SK-N-SH (cell line): Measurements from ENCODE around the gene DTNBP1. TPM values are rescaled to one million over a fixed set of nuclear protein-coding genes. Genes with fewer than 3 reads are reported as not detected.

Source experiments
- CTCF ChIA-PET: fragments of 300-600, 350-600 bp; formaldehyde crosslinking; extraction: SDS; loops from one replicate; lab custom pipeline; 2021; lab: Yijun Ruan, JAX
- POLR2A ChIA-PET: fragments of 350-600 bp; sonication (Branson Sonifier 250); formaldehyde crosslinking; extraction: SDS; loops from one replicate; lab custom pipeline; 2020; ENCODE audit warnings: antibody characterized with exemption, inconsistent platforms; lab: Yijun Ruan, JAX
- DNase-seq: peaks from one replicate; pipeline ENCODE4 v3.0.0; 2012
- H2AFZ ChIP-seq: fragments of 200-600 bp; sonication (generic); 2 replicates; pipeline ENCODE4 v1.8.1; 2016; ENCODE audit warnings: antibody characterized with exemption, mild to moderate bottlenecking, low read depth
- H3F3A ChIP-seq: fragments of 200-600 bp; sonication (generic); replicated peaks from 2 replicates; pipeline ENCODE3; 2016; ENCODE audit warnings: antibody characterized with exemption, mild to moderate bottlenecking; ENCODE audit not compliant: insufficient read depth
- H3K27ac ChIP-seq, 2 experiments: fragments of 200-500 bp in 1 of 2; fragments of 200-600 bp in 1 of 2; sonication (Bioruptor generic) in 1 of 2; sonication (generic), shearing (Covaris generic) in 1 of 2; 2 replicates each; pipeline versions ENCODE4 v1.5.1 to v1.6.1; 2014 to 2016; ENCODE audit warnings: low read depth in 2 of 2, inconsistent platforms in 1 of 2, low read length in 1 of 2, mild to moderate bottlenecking in 1 of 2, mixed read lengths in 1 of 2
- H3K27me3 ChIP-seq: fragments of 200-600 bp; sonication (generic), shearing (Covaris generic); 2 replicates; pipeline ENCODE4 v1.6.1; 2016; ENCODE audit warnings: mixed run types; ENCODE audit not compliant: insufficient read depth
- H3K36me3 ChIP-seq, 2 experiments: fragments of 200-500 bp in 1 of 2; fragments of 200-600 bp in 1 of 2; sonication (Bioruptor generic) in 1 of 2; sonication (generic) in 1 of 2; replicated peaks in 1 of 2; 2 replicates each; pipeline versions ENCODE3 to v1.5.1; 2014 to 2016; ENCODE audit warnings: low read length in 1 of 2, mild to moderate bottlenecking in 1 of 2; ENCODE audit not compliant: insufficient read depth in 2 of 2, control insufficient read depth in 1 of 2
- H3K4me1 ChIP-seq, 2 experiments: fragments of 200-500 bp in 1 of 2; fragments of 200-600 bp in 1 of 2; sonication (Bioruptor generic) in 1 of 2; sonication (generic), shearing (Covaris generic) in 1 of 2; 2 replicates each; pipeline versions ENCODE4 v1.5.1 to v1.6.1; 2014 to 2016; ENCODE audit warnings: low read depth in 1 of 2, low read length in 1 of 2, mixed run types in 1 of 2; ENCODE audit not compliant: insufficient read depth in 2 of 2, control insufficient read depth in 1 of 2
- H3K4me2 ChIP-seq: fragments of 200-600 bp; sonication (generic), shearing (Covaris generic); 2 replicates; pipeline ENCODE4 v1.6.1; 2017; ENCODE audit warnings: mixed run types
- H3K4me3 ChIP-seq, 2 experiments: fragments of 200-500 bp in 1 of 2; fragments of 200-600 bp in 1 of 2; sonication (Bioruptor generic) in 1 of 2; sonication (generic), shearing (Covaris generic) in 1 of 2; 2 replicates each; pipeline versions ENCODE4 v1.5.1 to v1.8.1; 2014 to 2016; ENCODE audit warnings: low read depth in 2 of 2, inconsistent platforms in 1 of 2, low read length in 1 of 2, mild to moderate bottlenecking in 1 of 2, mixed read lengths in 1 of 2, moderate library complexity in 1 of 2
- H3K79me2 ChIP-seq: fragments of 200-600 bp; sonication (generic); 2 replicates; pipeline ENCODE4 v1.8.1; 2017; ENCODE audit warnings: mild to moderate bottlenecking; ENCODE audit not compliant: insufficient read depth
- H3K9ac ChIP-seq: fragments of 200-600 bp; sonication (generic); 2 replicates; pipeline ENCODE4 v1.6.1; 2017; ENCODE audit warnings: mixed run types
- H3K9me2 ChIP-seq: fragments of 200-600 bp; sonication (generic); 2 replicates; pipeline ENCODE4 v1.6.1; 2017; ENCODE audit warnings: mixed run types
- H3K9me3 ChIP-seq: fragments of 200-600 bp; sonication (generic); 2 replicates; pipeline ENCODE4 v1.6.1; 2017; ENCODE audit warnings: mixed run types, mild to moderate bottlenecking, moderate library complexity
- H4K20me1 ChIP-seq: fragments of 200-600 bp; sonication (generic); 2 replicates; pipeline ENCODE4 v1.6.1; 2017; ENCODE audit warnings: mild to moderate bottlenecking, mixed run types; ENCODE audit not compliant: insufficient read depth
- CHD2 ChIP-seq: fragments of 150-350 bp; IDR thresholded peaks from 2 replicates; pipeline ENCODE4 v1.6.1; 2018; ENCODE audit warnings: low read length; ENCODE audit not compliant: partially characterized antibody
- ELF1 ChIP-seq: IDR thresholded peaks from 2 replicates; pipeline ENCODE4 v1.4.0; 2012
- EP300 ChIP-seq, 2 experiments: IDR thresholded peaks; 2 replicates each; pipeline versions ENCODE4 v1.4.0 to v1.6.1; 2012; ENCODE audit warnings: borderline replicate concordance in 1 of 2, low read depth in 1 of 2, low read length in 1 of 2
- EZH2phosphoT487 ChIP-seq: fragments of 200-600 bp; sonication (generic); IDR thresholded peaks from 2 replicates; pipeline ENCODE4 v1.6.1; 2017; ENCODE audit warnings: low read depth, mixed run types, mild to moderate bottlenecking, antibody characterized with exemption, moderate library complexity, borderline replicate concordance
- FOSL2 ChIP-seq: IDR thresholded peaks from 2 replicates; pipeline ENCODE4 v1.4.0; 2012; ENCODE audit warnings: low read depth, mild to moderate bottlenecking, moderate library complexity, borderline replicate concordance
- GABPA ChIP-seq: IDR thresholded peaks from 2 replicates; pipeline ENCODE4 v1.4.0; 2012; ENCODE audit warnings: low read depth, mild to moderate bottlenecking
- JUND ChIP-seq: IDR thresholded peaks from 2 replicates; pipeline ENCODE4 v1.4.0; 2012
- NRF1 ChIP-seq: IDR thresholded peaks from 2 replicates; pipeline ENCODE4 v1.6.1; 2012; ENCODE audit warnings: low read depth, mild to moderate bottlenecking, low read length
- RAD21 ChIP-seq: IDR thresholded peaks from 2 replicates; pipeline ENCODE4 v1.6.1; 2012; ENCODE audit warnings: mild to moderate bottlenecking, low read length
- RFX5 ChIP-seq: IDR thresholded peaks from 2 replicates; pipeline ENCODE4 v1.6.1; 2012; ENCODE audit warnings: mild to moderate bottlenecking, improper control_type of control experiment, low read length
- SMC3 ChIP-seq: IDR thresholded peaks from 2 replicates; pipeline ENCODE4 v1.6.1; 2012; ENCODE audit warnings: low read depth, low read length, improper control_type of control experiment
- TAF1 ChIP-seq: IDR thresholded peaks from 2 replicates; pipeline ENCODE4 v1.6.1; 2012; ENCODE audit warnings: low read depth, mild to moderate bottlenecking, low read length, moderate library complexity, borderline replicate concordance
- TCF12 ChIP-seq: IDR thresholded peaks from 2 replicates; pipeline ENCODE4 v1.4.0; 2012
- YY1 ChIP-seq: IDR thresholded peaks from 2 replicates; pipeline ENCODE4 v1.4.0; 2012; ENCODE audit warnings: low read depth, mild to moderate bottlenecking
- WGBS: methylation state at CpG from one replicate; pipeline ENCODE4 v1.1.6; 2017; ENCODE audit warnings: low lambda C conversion rate; 5-methylcytosine and 5-hydroxymethylcytosine counted together
- polyA plus RNA-seq, 3 experiments: library from polyadenylated mRNA; depleted of rRNA; stranded (reverse); fragments of >200 nt; gene quantifications; 2 replicates each; pipeline ENCODE4 v1.2.3, GENCODE V29; 2012
- TF ChIP-seq, protein P1 (sequence below): fragments of 150-350 bp; IDR thresholded peaks from 2 replicates; pipeline ENCODE4 v1.6.1; 2017; ENCODE audit warnings: antibody characterized with exemption, low read length, low read depth, borderline replicate concordance
- TF ChIP-seq, protein P2 (sequence below): IDR thresholded peaks from 2 replicates; pipeline ENCODE4 v1.4.0; 2012; ENCODE audit warnings: low read depth, borderline replicate concordance
- TF ChIP-seq, protein P3 (sequence below): IDR thresholded peaks from 2 replicates; pipeline ENCODE4 v1.4.0; 2012; ENCODE audit warnings: low read depth

Gene DTNBP1
- polyA plus RNA-seq, 1 of the 3 experiments (the other 2 are of a cell fraction): 19.7 TPM

DNA sequence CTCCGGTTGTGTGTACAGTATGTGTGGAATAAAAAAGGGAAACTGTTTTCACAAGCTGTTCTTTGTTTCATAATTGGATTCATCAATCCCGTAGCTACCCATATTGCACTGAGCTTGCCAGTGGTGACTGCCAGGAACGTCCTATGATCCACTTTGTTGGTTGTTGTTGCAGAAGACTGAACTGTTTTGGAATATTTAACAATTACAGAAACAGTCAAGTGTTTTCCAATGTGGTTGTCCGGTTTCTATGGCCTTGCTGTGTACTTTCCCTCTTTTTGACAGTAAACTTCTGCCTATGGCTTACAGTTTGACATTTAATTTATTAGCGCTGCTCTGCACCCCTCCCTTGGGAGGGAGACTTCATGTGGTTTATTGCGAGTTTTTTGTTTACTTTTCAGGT, 141.2 kb downstream of the DTNBP1 start:
- no peak overlapping the region for H3K4me3 ChIP-seq
- 92% methylated on average over 6 of the region's 6 CpGs for WGBS
- peaks cover 2% of the 10 kb centered on the region for H3F3A ChIP-seq
- no peak overlapping the region for H2AFZ ChIP-seq
- no peaks in the 10 kb centered on the region for H4K20me1 ChIP-seq
- no peak overlapping the region for H3K9ac ChIP-seq
- no peak overlapping the region for H3K4me2 ChIP-seq
- H3K9me3 ChIP-seq: no peaks in the 10 kb centered on the region
- H3K27ac ChIP-seq: no peak overlapping the region
- DNase-seq: no peak
- TF ChIP-seq, protein P1, sequence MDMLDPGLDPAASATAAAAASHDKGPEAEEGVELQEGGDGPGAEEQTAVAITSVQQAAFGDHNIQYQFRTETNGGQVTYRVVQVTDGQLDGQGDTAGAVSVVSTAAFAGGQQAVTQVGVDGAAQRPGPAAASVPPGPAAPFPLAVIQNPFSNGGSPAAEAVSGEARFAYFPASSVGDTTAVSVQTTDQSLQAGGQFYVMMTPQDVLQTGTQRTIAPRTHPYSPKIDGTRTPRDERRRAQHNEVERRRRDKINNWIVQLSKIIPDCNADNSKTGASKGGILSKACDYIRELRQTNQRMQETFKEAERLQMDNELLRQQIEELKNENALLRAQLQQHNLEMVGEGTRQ: no peak
- TF ChIP-seq FOSL2 (no peak), SMC3 (no peak), CHD2 (no peak), JUND (no peak), EP300 (IDR thresholded peaks at IDR 0.05; ENCODE audit: borderline replicate concordance in 1 of 2, low read depth in 1 of 2, low read length in 1 of 2) (no peak)
- TF ChIP-seq, protein P2, sequence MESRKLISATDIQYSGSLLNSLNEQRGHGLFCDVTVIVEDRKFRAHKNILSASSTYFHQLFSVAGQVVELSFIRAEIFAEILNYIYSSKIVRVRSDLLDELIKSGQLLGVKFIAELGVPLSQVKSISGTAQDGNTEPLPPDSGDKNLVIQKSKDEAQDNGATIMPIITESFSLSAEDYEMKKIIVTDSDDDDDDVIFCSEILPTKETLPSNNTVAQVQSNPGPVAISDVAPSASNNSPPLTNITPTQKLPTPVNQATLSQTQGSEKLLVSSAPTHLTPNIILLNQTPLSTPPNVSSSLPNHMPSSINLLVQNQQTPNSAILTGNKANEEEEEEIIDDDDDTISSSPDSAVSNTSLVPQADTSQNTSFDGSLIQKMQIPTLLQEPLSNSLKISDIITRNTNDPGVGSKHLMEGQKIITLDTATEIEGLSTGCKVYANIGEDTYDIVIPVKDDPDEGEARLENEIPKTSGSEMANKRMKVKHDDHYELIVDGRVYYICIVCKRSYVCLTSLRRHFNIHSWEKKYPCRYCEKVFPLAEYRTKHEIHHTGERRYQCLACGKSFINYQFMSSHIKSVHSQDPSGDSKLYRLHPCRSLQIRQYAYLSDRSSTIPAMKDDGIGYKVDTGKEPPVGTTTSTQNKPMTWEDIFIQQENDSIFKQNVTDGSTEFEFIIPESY: no peak
- H3K36me3 ChIP-seq: peaks cover 18 to 47% of the 10 kb centered on the region in 2 experiments
- ChIA-PET POLR2A (no interaction called here), CTCF (interaction anchor here (1.8 kb wide), 1 partner anchor 16 kb away, joined by 4 read pairs; no protein-coding TSS in a partner anchor)
- no peaks in the 10 kb centered on the region for H3K27me3 ChIP-seq
- H3K79me2 ChIP-seq: no peaks in the 10 kb centered on the region
- no peaks in the 10 kb centered on the region; a peak in 1 of 4 replicates for H3K4me1 ChIP-seq
- no peaks in the 10 kb centered on the region for H3K9me2 ChIP-seq

DNA sequence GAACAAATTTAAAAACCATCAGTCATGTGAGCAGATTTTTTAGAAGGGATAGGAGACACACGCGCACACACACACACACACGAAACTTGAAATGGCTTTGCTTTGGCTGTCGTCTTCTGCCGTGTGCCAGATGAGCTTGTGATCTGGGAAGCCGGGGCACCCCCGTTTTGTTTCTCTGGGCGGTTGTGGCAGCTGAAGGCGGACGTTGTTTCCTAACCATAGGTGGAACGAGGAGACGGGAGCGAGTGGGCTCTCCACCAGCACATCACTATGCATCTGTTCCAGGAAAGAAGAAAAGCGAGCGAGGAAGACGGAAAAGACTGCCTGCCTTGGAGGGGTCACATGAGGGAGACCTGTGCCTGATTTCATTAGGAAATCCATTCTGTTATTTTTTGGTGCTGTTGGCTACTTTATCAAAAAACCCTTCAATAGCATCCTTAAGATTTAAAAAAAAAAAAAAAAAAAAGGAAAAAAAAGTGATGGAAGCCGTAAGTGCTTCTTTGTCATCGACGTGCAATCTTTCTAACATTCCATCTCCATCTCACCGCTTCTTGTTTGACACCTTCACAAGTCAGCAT, 142.1 kb downstream of the DTNBP1 start:
- CTCF ChIA-PET: interaction anchor here (1.6 to 1.8 kb wide), 2 partner anchors 15 to 16 kb away, joined by 4 to 5 read pairs; no protein-coding TSS in a partner anchor
- POLR2A ChIA-PET: no interaction called here
- no peak overlapping the region for H3K27ac ChIP-seq
- no peaks in the 10 kb centered on the region for H3K9me3 ChIP-seq
- H4K20me1 ChIP-seq: no peaks in the 10 kb centered on the region
- no peaks in the 10 kb centered on the region; a peak in 1 of 4 replicates for H3K4me1 ChIP-seq
- peaks cover 22 to 47% of the 10 kb centered on the region in 2 experiments for H3K36me3 ChIP-seq
- no peak for DNase-seq
- no peak overlapping the region for H2AFZ ChIP-seq
- no peak overlapping the region for H3K4me3 ChIP-seq
- H3K79me2 ChIP-seq: no peaks in the 10 kb centered on the region
- 94% methylated on average over 20 of the region's 20 CpGs for WGBS
- no peaks in the 10 kb centered on the region for H3K27me3 ChIP-seq
- no peaks in the 10 kb centered on the region for H3K9me2 ChIP-seq
- peaks cover 2% of the 10 kb centered on the region for H3F3A ChIP-seq
- no peak overlapping the region for H3K4me2 ChIP-seq
- TF ChIP-seq, protein P1: no peak
- TF ChIP-seq NRF1: no peak
- no peak for TF ChIP-seq EZH2phosphoT487
- no peak for TF ChIP-seq GABPA
- TF ChIP-seq TAF1: no peak
- no peak for TF ChIP-seq TCF12
- no peak for TF ChIP-seq RFX5
- TF ChIP-seq YY1: no peak
- no peak for TF ChIP-seq ELF1
- TF ChIP-seq, protein P3, sequence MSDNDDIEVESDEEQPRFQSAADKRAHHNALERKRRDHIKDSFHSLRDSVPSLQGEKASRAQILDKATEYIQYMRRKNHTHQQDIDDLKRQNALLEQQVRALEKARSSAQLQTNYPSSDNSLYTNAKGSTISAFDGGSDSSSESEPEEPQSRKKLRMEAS: no peak
- TF ChIP-seq RAD21: no peak
- TF ChIP-seq FOSL2: no peak
- TF ChIP-seq CHD2: no peak
- no peak overlapping the region for H3K9ac ChIP-seq
